OCI-LY3 (cell line): ENCODE data around the gene AIDA.
"Not testable (repeated sequence)": the region's sequence is repeated elsewhere in the genome, so short reads cannot be mapped to it uniquely, and the experiment has no call there.

Experiments
- H2AFZ ChIP-seq: fragments of 200-600, 300-600 bp; shearing (Covaris generic); 2 replicates; pipeline ENCODE4 v1.6.0; 2014; ENCODE audit warnings: antibody characterized with exemption, low read depth, low read length
- H3K27ac ChIP-seq: fragments of 200-600, 300-600 bp; sonication (generic); 2 replicates; pipeline ENCODE4 v1.5.1; 2014; ENCODE audit warnings: mild to moderate bottlenecking, low read length, moderate library complexity, mixed read lengths
- H3K27me3 ChIP-seq: fragments of 200-600, 300-600 bp; sonication (generic); 2 replicates; pipeline ENCODE4 v1.6.1; 2014; ENCODE audit warnings: low read depth, low read length, mixed read lengths
- H3K36me3 ChIP-seq: fragments of 200-600, 300-600 bp; sonication (generic); replicated peaks from 2 replicates; pipeline ENCODE3; 2014; ENCODE audit warnings: low read depth, low read length, mixed read lengths
- H3K4me1 ChIP-seq: fragments of 300-600, 200-600 bp; sonication (generic); 2 replicates; pipeline ENCODE4 v1.6.1; 2014; ENCODE audit warnings: low read length, mixed read lengths
- H3K4me2 ChIP-seq: fragments of 200-600, 300-600 bp; sonication (generic); 2 replicates; pipeline ENCODE4 v1.6.1; 2014; ENCODE audit warnings: low read length, mixed read lengths
- H3K4me3 ChIP-seq: fragments of 300-600, 200-600 bp; sonication (generic); 2 replicates; pipeline ENCODE4 v1.5.1; 2014; ENCODE audit warnings: antibody characterized with exemption, mild to moderate bottlenecking, low read length, moderate library complexity
- H3K79me2 ChIP-seq: fragments of 300-600, 200-600 bp; shearing (Covaris generic); 2 replicates; pipeline ENCODE4 v1.6.1; 2014; ENCODE audit warnings: mild to moderate bottlenecking, low read length, mixed read lengths
- H3K9ac ChIP-seq: fragments of 300-600, 200-600 bp; shearing (Covaris generic); 2 replicates; pipeline ENCODE4 v1.6.0; 2014; ENCODE audit warnings: mild to moderate bottlenecking, low read length, moderate library complexity
- H3K9me3 ChIP-seq: fragments of 200-600, 300-600 bp; shearing (Covaris generic); 2 replicates; pipeline ENCODE4 v1.6.1; 2014; ENCODE audit warnings: low read length, mixed read lengths; ENCODE audit not compliant: insufficient read depth
- H4K20me1 ChIP-seq: fragments of 200-600, 300-600 bp; sonication (generic); 2 replicates; pipeline ENCODE4 v1.6.1; 2016; ENCODE audit warnings: low read length, mixed read lengths; ENCODE audit not compliant: insufficient read depth
- EZH2phosphoT487 ChIP-seq: fragments of 200-600 bp; shearing (Covaris generic); IDR thresholded peaks from 2 replicates; pipeline ENCODE4 v1.6.1; 2018; ENCODE audit warnings: antibody characterized with exemption, mixed run types, low read depth
- TF ChIP-seq, protein P1 (sequence below): fragments of 200-600, 300-600 bp; sonication (generic); IDR thresholded peaks from 2 replicates; pipeline ENCODE4 v1.5.1; 2014; ENCODE audit warnings: antibody characterized with exemption, low read length, low read depth

AIDA gene

DNA sequence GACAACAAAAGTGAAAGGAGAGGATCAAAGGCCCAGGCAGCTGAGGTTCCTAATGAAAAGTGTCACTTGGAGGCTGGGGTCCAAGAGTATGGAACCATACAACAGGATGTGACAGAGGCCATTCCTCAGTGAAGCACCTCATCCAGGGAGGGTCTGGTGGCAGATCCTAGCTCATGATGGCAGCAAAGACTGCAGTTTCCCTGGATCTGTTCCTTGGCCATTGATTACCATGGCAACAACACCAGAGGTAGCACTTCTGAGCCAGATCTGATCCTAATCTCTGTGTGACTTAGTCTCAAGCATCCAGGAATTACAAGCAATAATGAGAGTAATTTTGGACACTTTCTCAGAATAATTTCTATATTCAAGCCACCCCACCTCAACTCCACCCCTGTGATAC, 37.6 kb upstream of the AIDA start:
- Histone ChIP-seq H3K9ac (no peak overlapping the region), H4K20me1 (no peaks in the 10 kb centered on the region), H3K4me3 (no peak overlapping the region), H3K27me3 (0 out of 2 replicates have a peak, but pooled peaks cover 3% of the 10 kb centered on the region), H3K79me2 (no peaks in the 10 kb centered on the region), H3K4me1 (peaks cover 16% of the 10 kb centered on the region), H2AFZ (no peak overlapping the region), H3K9me3 (no peaks in the 10 kb centered on the region), H3K36me3 (no peaks in the 10 kb centered on the region), H3K4me2 (no peak overlapping the region), H3K27ac (no peak overlapping the region)
- TF ChIP-seq EZH2phosphoT487: no peak
- TF ChIP-seq, protein P1, sequence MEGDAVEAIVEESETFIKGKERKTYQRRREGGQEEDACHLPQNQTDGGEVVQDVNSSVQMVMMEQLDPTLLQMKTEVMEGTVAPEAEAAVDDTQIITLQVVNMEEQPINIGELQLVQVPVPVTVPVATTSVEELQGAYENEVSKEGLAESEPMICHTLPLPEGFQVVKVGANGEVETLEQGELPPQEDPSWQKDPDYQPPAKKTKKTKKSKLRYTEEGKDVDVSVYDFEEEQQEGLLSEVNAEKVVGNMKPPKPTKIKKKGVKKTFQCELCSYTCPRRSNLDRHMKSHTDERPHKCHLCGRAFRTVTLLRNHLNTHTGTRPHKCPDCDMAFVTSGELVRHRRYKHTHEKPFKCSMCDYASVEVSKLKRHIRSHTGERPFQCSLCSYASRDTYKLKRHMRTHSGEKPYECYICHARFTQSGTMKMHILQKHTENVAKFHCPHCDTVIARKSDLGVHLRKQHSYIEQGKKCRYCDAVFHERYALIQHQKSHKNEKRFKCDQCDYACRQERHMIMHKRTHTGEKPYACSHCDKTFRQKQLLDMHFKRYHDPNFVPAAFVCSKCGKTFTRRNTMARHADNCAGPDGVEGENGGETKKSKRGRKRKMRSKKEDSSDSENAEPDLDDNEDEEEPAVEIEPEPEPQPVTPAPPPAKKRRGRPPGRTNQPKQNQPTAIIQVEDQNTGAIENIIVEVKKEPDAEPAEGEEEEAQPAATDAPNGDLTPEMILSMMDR: no peak

DNA sequence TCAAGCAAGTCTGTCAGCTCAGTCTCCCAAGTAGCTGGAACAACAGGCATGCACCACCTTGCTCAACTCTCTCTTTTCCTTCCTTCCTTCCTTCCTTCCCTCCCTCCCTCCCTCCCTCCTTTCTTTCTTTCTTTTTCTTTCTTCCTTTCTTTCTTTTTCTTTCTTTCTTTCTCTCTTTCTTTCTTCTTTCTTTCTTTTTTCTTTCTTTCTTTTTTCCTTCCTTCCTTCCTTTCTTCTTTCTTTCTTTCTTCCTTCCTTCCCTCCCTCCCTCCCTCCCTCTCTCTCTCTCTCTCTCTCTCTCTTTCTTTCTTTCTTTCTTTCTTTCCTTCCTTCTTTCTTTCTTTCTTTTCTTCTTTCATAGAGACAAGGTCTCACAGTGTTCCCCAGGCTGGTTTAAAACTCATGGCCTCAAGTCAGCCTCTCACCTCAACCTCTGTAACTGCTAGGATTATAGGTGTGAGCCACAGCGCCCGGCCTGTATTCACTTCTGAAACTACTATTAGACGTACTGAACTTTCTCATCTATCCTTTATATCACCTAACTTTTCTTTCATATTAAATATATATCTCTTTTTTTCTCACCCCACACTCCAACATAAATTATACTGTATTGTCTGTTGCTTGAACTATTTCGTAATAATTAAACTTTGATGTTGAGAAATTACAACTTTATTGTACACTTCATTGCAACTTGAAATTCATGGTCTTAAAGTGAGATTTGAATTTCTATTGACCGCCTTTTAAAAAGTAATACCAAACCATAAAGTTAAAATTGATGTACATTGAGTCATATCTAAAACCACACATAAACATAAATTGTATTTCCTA, 29.6 kb upstream of the AIDA start:
- not testable (repeated sequence) for H3K4me2 ChIP-seq, H3K4me1 ChIP-seq, H2AFZ ChIP-seq

DNA sequence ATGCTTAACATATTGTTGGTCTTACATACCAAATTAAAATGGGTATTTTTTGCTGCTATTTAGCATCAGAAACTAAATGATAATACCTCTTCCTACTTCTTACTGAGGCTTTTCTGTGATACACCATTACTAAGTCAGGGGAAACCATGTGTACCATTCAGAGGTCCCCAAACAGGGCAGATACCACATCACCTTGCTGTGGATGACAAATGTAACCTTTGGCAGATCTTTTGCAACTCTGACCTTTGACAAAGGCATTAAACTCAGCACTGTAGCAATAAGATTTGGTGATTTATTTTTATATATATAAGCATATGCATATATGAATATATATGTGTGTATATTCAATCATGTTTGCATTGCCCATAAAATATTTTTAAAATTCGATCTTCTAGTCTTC, 27.6 kb upstream of the AIDA start:
- peaks cover 3% of the 10 kb centered on the region; the same call in 1 of the 2 replicates for H3K4me1 ChIP-seq
- H3K9me3 ChIP-seq: no peaks in the 10 kb centered on the region
- H3K27ac ChIP-seq: no peak overlapping the region
- H3K27me3 ChIP-seq: no peaks in the 10 kb centered on the region; the same call in none of the 2 replicates
- TF ChIP-seq, protein P1: no peak
- no peak for TF ChIP-seq EZH2phosphoT487
- H3K36me3 ChIP-seq: peaks cover 7% of the 10 kb centered on the region
- H3K4me3 ChIP-seq: no peak overlapping the region
- peaks cover 5% of the 10 kb centered on the region; the same call in 1 of the 2 replicates for H4K20me1 ChIP-seq
- no peaks in the 10 kb centered on the region for H3K79me2 ChIP-seq
- H3K9ac ChIP-seq: no peak overlapping the region
- no peak overlapping the region for H3K4me2 ChIP-seq
- no peak overlapping the region for H2AFZ ChIP-seq

More for the DNA sequence above, 29.6 kb upstream of the AIDA start:
- H3K27me3 ChIP-seq, H3K9me3 ChIP-seq, H3K9ac ChIP-seq, H3K79me2 ChIP-seq, H3K4me3 ChIP-seq, H4K20me1 ChIP-seq, H3K27ac ChIP-seq, H3K36me3 ChIP-seq: not testable (repeated sequence)

DNA sequence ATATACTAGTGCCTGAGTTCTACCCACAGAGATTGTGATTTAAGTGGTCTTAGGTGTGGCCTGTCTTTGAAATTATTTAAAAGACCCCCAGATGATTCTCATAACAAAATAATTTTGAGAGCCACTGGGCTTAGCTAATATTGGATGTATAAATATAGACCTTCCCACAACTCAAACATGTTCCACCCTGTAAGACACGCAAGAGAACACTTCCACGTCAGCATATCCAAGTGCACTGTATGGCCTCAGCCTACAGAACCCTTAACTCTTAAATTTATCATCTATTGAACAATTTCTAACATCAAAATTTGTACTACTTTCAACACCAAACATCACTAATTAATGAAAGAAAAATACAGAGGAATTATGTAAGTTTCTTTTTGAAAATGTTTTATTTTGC, 27.2 kb upstream of the AIDA start:
- Histone ChIP-seq H3K36me3 (peaks cover 12% of the 10 kb centered on the region), H3K4me2 (no peak overlapping the region), H3K4me3 (no peak overlapping the region), H3K79me2 (no peaks in the 10 kb centered on the region), H3K27ac (no peak overlapping the region), H2AFZ (no peak overlapping the region), H3K27me3 (no peaks in the 10 kb centered on the region; the same call in none of the 2 replicates), H3K9ac (no peak overlapping the region), H3K9me3 (no peaks in the 10 kb centered on the region), H4K20me1 (peaks cover 5% of the 10 kb centered on the region; the same call in 1 of the 2 replicates), H3K4me1 (peaks cover 3% of the 10 kb centered on the region; the same call in 1 of the 2 replicates)
- TF ChIP-seq, protein P1: no peak
- TF ChIP-seq EZH2phosphoT487: no peak
